OCI-LY1 (cell line): ENCODE measurements around the gene COX6B2.
A peak's percentile ranks its signal among the peaks of the same experiment; 100 is the strongest.

Source experiments
- H2AFZ ChIP-seq: fragments of 200-600 bp; sonication (generic), shearing (Covaris generic); 2 replicates; pipeline ENCODE4 v1.6.0; 2014; ENCODE audit warnings: antibody characterized with exemption, mild to moderate bottlenecking, low read length
- H3F3A ChIP-seq: fragments of 200-600 bp; sonication (generic), shearing (Covaris generic); 2 replicates; pipeline ENCODE4 v1.6.0; 2014; ENCODE audit warnings: mild to moderate bottlenecking, antibody characterized with exemption, low read length, moderate library complexity; ENCODE audit not compliant: insufficient read depth
- H3K27ac ChIP-seq: fragments of 200-600 bp; sonication (generic); 2 replicates; pipeline ENCODE4 v1.5.1; 2014; ENCODE audit warnings: low read length, mixed run types, mild to moderate bottlenecking, low read depth; ENCODE audit not compliant: poor library complexity, severe bottlenecking
- H3K27me3 ChIP-seq: fragments of 200-600 bp; sonication (generic); 2 replicates; pipeline ENCODE4 v1.6.0; 2014; ENCODE audit warnings: antibody characterized with exemption, mild to moderate bottlenecking, low read length, moderate library complexity; ENCODE audit not compliant: insufficient read depth
- H3K36me3 ChIP-seq: fragments of 200-600 bp; sonication (generic); 2 replicates; pipeline ENCODE4 v1.6.1; 2014; ENCODE audit warnings: mild to moderate bottlenecking, antibody characterized with exemption, low read length, moderate library complexity, mixed read lengths; ENCODE audit not compliant: insufficient read depth
- H3K4me1 ChIP-seq: fragments of 200-600 bp; sonication (generic); 2 replicates; pipeline ENCODE4 v1.5.1; 2014; ENCODE audit warnings: mild to moderate bottlenecking, low read length, moderate library complexity; ENCODE audit not compliant: insufficient read depth, severe bottlenecking
- H3K4me2 ChIP-seq: fragments of 200-600 bp; sonication (generic), shearing (Covaris generic); 2 replicates; pipeline ENCODE4 v1.6.1; 2014; ENCODE audit warnings: low read length
- H3K4me3 ChIP-seq: fragments of 200-600 bp; sonication (generic); 2 replicates; pipeline ENCODE4 v1.5.1; 2014; ENCODE audit warnings: low read length, low read depth, mild to moderate bottlenecking, mixed read lengths; ENCODE audit not compliant: poor library complexity, severe bottlenecking
- H3K79me2 ChIP-seq: fragments of 200-600 bp; shearing (Covaris generic); 2 replicates; pipeline ENCODE4 v1.6.1; 2016; ENCODE audit warnings: mixed run types, low read length, mixed read lengths; ENCODE audit not compliant: insufficient read depth
- H3K9ac ChIP-seq: fragments of 200-600 bp; sonication (generic), shearing (Covaris generic); 2 replicates; pipeline ENCODE4 v1.6.1; 2014; ENCODE audit warnings: mild to moderate bottlenecking, low read length, mixed read lengths
- H3K9me2 ChIP-seq: fragments of 200-600 bp; sonication (generic), shearing (Covaris generic); 2 replicates; pipeline ENCODE4 v1.6.1; 2014; ENCODE audit warnings: low read depth, mild to moderate bottlenecking, low read length, mixed read lengths
- H3K9me3 ChIP-seq: fragments of 200-600 bp; shearing (Covaris generic); 2 replicates; pipeline ENCODE4 v1.6.1; 2014; ENCODE audit warnings: low read length, mixed read lengths
- H4K20me1 ChIP-seq: fragments of 200-600 bp; sonication (generic), shearing (Covaris generic); 2 replicates; pipeline ENCODE4 v1.6.0; 2016; ENCODE audit warnings: mild to moderate bottlenecking, low read length; ENCODE audit not compliant: insufficient read depth
- EZH2 ChIP-seq: fragments of 200-600 bp; sonication (generic), shearing (Covaris generic); IDR thresholded peaks from 2 replicates; pipeline ENCODE4 v1.8.0; 2017; ENCODE audit warnings: borderline replicate concordance, mixed run types, mild to moderate bottlenecking, antibody characterized with exemption, low read length, moderate library complexity, mixed read lengths
- TF ChIP-seq, protein P1 (sequence below): fragments of 200-600 bp; sonication (generic), shearing (Covaris generic); IDR thresholded peaks from 2 replicates; pipeline ENCODE4 v1.5.1; 2017; ENCODE audit warnings: mild to moderate bottlenecking, antibody characterized with exemption, low read length, moderate library complexity, mixed read lengths

COX6B2 gene

DNA sequence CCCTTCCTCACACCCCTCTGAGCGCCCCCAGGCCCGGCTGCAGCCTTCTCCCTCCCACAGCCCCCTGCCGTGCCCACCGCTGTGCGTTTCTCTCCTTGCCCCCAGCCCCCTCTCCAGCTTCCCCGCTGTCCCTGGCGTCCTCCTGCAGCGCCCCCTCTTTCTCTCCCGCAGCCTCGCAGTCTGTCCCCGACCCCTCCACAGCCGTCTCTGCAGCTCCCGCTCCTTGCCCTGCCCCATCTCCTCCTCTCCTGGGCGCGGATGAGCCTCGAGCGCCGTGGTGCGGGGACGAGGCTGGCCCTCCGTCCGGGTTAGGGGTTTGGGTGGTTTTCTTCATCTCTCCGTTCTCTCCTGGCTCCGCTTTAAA is 13.8 kb downstream of the COX6B2 start:
- no peaks in the 10 kb centered on the region for H3F3A ChIP-seq
- no peaks in the 10 kb centered on the region for H3K9me2 ChIP-seq
- no peaks in the 10 kb centered on the region for H3K9me3 ChIP-seq
- H3K79me2 ChIP-seq: no peaks in the 10 kb centered on the region
- peak overlapping the region; percentile 73 for H3K4me3 ChIP-seq
- H3K27ac ChIP-seq: no peak overlapping the region
- peak overlapping the region; percentile 85 for H3K9ac ChIP-seq
- H4K20me1 ChIP-seq: no peaks in the 10 kb centered on the region
- TF ChIP-seq, protein P1, sequence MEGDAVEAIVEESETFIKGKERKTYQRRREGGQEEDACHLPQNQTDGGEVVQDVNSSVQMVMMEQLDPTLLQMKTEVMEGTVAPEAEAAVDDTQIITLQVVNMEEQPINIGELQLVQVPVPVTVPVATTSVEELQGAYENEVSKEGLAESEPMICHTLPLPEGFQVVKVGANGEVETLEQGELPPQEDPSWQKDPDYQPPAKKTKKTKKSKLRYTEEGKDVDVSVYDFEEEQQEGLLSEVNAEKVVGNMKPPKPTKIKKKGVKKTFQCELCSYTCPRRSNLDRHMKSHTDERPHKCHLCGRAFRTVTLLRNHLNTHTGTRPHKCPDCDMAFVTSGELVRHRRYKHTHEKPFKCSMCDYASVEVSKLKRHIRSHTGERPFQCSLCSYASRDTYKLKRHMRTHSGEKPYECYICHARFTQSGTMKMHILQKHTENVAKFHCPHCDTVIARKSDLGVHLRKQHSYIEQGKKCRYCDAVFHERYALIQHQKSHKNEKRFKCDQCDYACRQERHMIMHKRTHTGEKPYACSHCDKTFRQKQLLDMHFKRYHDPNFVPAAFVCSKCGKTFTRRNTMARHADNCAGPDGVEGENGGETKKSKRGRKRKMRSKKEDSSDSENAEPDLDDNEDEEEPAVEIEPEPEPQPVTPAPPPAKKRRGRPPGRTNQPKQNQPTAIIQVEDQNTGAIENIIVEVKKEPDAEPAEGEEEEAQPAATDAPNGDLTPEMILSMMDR: peak; percentile 45; the same call in 1 of the 2 replicates
- no peak for TF ChIP-seq EZH2
- no peaks in the 10 kb centered on the region for H3K27me3 ChIP-seq
- peaks cover 14% of the 10 kb centered on the region for H3K36me3 ChIP-seq
- H2AFZ ChIP-seq: no peak overlapping the region
- peaks cover 25% of the 10 kb centered on the region for H3K4me1 ChIP-seq
- peak overlapping the region; percentile 89 for H3K4me2 ChIP-seq

DNA sequence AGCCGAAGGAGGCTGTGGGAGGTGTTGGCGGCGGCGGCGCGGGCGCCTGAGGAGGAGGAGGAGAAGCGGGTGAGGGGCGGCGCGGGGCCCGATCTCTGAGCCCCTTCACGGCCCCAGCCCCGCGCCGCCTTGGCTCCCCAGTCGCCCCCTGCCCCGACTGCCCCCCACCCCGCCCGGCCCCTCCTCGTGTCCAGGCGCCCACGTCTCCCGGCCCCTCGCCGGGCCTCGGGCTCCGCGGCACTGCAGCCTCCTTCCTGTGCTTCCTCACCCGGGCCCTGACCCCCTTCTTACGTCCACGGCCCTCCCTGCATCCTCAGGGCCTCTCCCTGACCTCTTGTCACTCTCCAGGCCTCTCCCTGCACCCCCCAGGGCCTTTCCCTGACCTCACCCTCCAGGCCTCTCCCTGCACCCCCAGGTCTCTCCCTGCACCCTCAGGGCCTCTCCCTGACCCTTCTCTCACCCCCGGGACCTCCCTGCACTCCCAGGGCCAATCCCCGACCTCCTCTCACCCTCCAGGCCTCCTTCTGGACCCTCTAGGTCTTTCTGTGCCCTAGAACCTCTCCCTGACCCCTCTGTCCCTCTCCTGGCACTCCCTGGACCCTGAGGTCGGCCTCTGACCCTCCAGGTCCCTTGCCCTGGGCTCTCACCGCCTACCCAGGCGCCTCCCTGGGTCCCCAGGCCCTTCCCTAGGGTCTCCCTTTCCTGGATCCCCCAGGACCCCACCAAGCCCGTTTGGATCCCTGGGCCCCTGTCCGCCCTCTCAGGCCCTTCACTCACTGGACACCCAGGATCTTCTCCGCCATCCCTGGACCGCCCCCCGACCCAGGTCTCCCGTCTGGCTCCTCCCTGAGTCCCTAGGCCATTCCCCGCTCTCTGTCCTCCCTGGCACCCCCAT is 14.4 kb downstream of the COX6B2 start:
- Histone ChIP-seq H3K36me3 (peaks cover 14% of the 10 kb centered on the region), H3F3A (no peaks in the 10 kb centered on the region), H3K4me2 (peak overlapping the region; percentile 89), H2AFZ (no peak overlapping the region), H3K27ac (no peak overlapping the region), H3K9ac (peak overlapping the region; percentile 85), H3K9me3 (no peaks in the 10 kb centered on the region), H3K4me1 (peaks cover 25% of the 10 kb centered on the region), H3K79me2 (no peaks in the 10 kb centered on the region), H3K9me2 (no peaks in the 10 kb centered on the region), H3K27me3 (no peaks in the 10 kb centered on the region), H4K20me1 (no peaks in the 10 kb centered on the region), H3K4me3 (peak overlapping the region; percentile 73)
- TF ChIP-seq EZH2: no peak
- TF ChIP-seq, protein P1: no peak

DNA sequence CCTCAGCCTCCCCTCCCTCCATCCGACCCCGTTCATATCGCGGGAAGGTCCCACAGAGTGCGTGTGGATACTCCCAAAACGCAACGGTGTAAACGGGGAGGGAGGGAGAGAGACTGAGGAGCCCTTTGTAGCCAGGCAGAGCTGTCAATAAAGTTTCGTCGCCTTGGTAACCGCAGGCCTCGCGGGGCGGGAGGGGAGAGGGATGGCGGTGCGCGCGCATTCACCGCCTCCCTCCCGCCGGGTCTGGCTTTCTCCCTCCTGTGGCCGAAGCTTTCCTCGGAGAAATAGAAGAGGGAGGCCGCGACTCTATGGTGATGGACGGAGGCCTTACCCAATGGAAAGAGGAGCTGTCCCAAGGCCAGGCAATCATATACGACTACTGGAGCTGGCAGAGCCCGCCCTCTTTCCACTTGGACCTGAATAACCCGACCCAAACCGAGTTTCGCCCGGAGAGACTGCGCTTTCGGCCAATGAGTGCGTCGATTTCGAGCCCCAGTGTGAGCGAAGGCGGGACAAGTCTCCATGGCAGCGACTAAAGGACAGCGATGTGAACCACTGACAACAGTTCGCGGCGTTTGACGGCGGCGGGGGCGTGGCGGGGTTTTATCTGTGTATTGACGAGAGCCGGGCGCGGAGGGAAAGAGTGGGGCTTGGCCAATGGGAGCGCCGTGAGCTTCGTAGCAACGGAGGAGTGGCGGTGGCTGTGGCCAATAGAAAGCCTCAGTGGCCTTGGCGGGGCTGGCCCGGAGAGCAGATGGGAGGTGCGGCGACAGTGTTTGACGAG is 15.2 kb downstream of the COX6B2 start, which contains the start of gene KMT5C:
TSS of gene KMT5C (plus strand) at position 772 of the 784 bp plus-strand sequence. CDS start 2,061 bp downstream, outside the sequence.
- Histone ChIP-seq H3K4me3 (peak within 1 kb of the TSS; percentile 73), H4K20me1 (no peaks in the 10 kb centered on the region), H3K27ac (peak within 1 kb of the TSS; percentile 62), H3K9ac (peak within 1 kb of the TSS; percentile 85), H3K9me3 (no peaks in the 10 kb centered on the region), H3K36me3 (peaks cover 14% of the 10 kb centered on the region), H3K4me1 (peaks cover 25% of the 10 kb centered on the region), H3K79me2 (no peaks in the 10 kb centered on the region), H3K9me2 (no peaks in the 10 kb centered on the region), H2AFZ (peak within 1 kb of the TSS; percentile 72), H3K4me2 (peak within 1 kb of the TSS; percentile 89), H3F3A (no peaks in the 10 kb centered on the region), H3K27me3 (no peaks in the 10 kb centered on the region)
- TF ChIP-seq, protein P1: no peak
- no peak for TF ChIP-seq EZH2
